Fibroblast of villous mesenchyme (primary cell): ENCODE measurements around the gene PIM1. TPM values are rescaled to one million over a fixed set of nuclear protein-coding genes. Genes with fewer than 3 reads are reported as not detected.
"Not testable (repeated sequence)": the region's sequence is repeated elsewhere in the genome, so short reads cannot be mapped to it uniquely, and the experiment has no call there.

ENCODE experiments used
- DNase-seq: peaks from one replicate; pipeline ENCODE4 v3.0.0-alpha.2; 2010; ENCODE audit warnings: low read depth
- H3K4me3 ChIP-seq: 2 replicates; pipeline ENCODE4 v1.5.1; 2011; ENCODE audit warnings: low read depth, mild to moderate bottlenecking, low read length
- total RNA-seq: library from RNA; depleted of rRNA; stranded (reverse); fragments of >200 nt; gene quantifications from 2 replicates; pipeline ENCODE4 v1.2.3, GENCODE V29; 2012
- TF ChIP-seq, protein P1 (sequence below): IDR thresholded peaks from 2 replicates; pipeline ENCODE4 v1.5.1; 2012; ENCODE audit warnings: low read depth, mild to moderate bottlenecking, low read length; ENCODE audit not compliant: insufficient read depth

The PIM1 gene
- total RNA-seq, 1 donor, result 22.9 TPM

DNA sequence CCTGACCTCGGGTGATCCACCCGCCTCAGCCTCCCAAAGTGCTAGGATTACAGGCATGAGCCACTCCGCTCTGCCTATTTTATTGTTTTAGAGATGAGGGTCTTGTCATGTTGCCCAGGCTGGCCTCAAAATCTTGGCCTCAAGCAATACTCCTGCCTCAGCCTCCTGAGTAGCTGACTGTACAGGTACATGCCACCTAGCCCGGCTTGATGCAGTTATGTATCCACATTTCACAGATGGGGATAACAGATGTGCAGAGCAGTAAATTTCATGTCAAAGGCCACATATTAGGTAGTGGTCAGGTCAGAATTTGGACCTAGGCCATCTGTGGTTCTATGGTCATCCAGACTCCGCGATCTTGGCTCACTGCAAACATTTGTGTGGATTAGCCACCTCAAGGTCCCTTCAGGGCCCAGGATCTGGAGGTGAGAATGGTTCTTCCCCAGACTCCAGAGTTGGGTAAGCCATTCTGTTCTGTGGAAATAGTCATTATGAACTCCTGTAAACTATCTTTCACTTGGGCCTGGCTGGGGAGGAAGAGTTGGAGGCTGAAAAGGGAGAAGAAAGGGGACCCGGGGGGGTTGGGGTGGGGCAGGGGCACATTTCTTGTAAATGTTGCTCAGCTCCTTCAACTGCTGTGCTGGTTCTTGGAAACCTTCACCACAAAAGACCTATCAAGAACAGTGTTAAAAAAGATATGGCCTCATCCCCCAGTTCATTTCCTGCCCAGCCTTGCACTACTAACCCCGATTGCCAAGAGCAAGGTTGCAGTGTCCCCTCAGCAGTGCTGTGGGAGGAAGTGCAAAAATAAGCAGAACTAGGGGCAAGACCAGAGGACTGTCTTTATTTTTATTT, 13.0 kb downstream of the PIM1 start:
- H3K4me3 ChIP-seq, result no peak overlapping the region
- no peak for DNase-seq
- TF ChIP-seq, protein P1, sequence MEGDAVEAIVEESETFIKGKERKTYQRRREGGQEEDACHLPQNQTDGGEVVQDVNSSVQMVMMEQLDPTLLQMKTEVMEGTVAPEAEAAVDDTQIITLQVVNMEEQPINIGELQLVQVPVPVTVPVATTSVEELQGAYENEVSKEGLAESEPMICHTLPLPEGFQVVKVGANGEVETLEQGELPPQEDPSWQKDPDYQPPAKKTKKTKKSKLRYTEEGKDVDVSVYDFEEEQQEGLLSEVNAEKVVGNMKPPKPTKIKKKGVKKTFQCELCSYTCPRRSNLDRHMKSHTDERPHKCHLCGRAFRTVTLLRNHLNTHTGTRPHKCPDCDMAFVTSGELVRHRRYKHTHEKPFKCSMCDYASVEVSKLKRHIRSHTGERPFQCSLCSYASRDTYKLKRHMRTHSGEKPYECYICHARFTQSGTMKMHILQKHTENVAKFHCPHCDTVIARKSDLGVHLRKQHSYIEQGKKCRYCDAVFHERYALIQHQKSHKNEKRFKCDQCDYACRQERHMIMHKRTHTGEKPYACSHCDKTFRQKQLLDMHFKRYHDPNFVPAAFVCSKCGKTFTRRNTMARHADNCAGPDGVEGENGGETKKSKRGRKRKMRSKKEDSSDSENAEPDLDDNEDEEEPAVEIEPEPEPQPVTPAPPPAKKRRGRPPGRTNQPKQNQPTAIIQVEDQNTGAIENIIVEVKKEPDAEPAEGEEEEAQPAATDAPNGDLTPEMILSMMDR, result no peak

GRCh38 chr6:37185949-37186720, 16.2 kb downstream of the PIM1 start:
- not testable (repeated sequence) for DNase-seq, H3K4me3 ChIP-seq

DNA sequence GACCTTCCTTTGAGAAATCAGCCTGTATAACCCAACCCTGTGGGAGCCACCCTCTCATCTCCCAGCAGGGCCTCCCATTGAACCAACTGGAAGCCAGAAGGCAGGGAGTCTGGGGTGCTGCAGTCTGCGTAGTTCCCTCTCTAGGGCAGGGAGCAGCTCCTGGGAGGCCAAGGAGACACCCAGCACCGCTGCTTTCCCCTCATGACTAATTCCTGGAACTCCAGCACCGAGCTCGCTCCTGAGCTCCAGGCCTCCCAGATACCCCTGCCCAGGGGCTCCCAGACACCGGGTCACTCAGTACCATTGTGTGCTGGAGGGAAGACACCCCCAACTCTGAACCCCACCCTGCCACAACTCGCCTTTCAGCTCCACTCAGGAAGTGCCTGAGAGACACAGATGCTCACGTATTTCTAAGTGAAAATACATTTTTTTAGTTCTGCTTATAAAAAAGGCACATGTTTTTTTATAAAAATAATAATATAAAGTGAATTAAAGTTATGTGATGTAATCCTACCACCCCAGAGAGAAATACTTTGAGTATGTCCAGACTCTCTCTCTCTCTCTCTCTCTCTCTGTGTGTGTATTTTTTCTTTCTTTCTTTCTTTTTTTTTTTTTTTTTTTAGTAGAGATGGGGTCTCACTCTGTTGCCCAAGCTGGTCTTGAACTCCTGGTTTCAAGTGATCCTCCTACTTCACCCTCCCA, 17.5 kb downstream of the PIM1 start:
- TF ChIP-seq, protein P1, result no peak
- no peak for DNase-seq
- H3K4me3 ChIP-seq, result no peak overlapping the region

DNA sequence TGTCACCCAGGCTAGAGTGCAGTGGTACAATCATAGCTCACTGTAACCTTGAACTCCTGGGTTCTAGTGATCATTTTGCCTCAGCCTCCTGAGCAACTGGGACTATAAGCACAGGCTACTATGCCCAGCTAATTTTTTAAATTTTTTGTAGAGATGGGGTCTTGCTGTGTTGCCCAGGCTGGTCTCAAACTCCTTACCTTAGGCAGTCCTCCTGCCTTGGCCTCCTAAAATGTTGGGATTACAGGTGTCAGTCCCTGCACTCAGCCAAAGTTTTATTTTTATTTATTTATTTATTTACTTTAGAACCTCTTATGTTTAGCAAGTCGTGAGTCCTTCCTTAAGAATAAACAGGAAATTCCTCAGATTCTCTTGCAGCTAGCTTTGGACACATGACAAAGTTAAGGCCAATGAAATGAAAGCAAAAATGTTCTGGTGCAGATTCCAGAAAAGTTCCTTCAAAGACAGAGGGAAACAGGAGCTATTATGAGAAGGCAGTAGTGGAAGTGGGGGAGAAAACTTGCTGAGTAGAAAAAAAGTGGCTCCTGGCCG, 19.1 kb downstream of the PIM1 start:
- H3K4me3 ChIP-seq, result no peak overlapping the region
- TF ChIP-seq, protein P1, result no peak
- DNase-seq, result peak; percentile 48

- DNase-seq, result peak; percentile 55
- TF ChIP-seq, protein P1, result no peak
- H3K4me3 ChIP-seq, result no peak overlapping the region
Observed at GRCh38 chr6:37190159-37190535, 20.2 kb downstream of the PIM1 start.

- no peak overlapping the region for H3K4me3 ChIP-seq
- TF ChIP-seq, protein P1, result no peak
- peak; percentile 45 for DNase-seq
Observed at GRCh38 chr6:37192666-37193065, 22.7 kb downstream of the PIM1 start.

DNA sequence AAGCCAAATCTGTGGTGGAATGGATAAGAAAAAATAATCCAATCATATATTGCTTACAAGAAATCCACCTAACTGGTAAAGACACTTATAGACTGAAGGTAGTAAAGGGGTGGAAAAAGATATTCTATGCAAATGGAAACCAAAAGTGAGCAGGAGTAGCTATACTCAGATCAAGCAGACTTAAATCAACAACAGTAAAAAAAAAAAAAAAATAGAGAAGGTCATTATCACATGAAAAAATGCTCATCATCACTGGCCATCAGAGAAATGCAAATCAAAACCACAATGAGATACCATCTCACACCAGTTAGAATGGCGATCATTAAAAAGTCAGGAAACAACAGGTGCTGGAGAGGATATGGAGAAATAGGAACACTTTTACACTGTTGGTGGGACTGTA, 24.9 kb downstream of the PIM1 start:
- not testable (repeated sequence) for DNase-seq, H3K4me3 ChIP-seq

- not testable (repeated sequence) for DNase-seq, H3K4me3 ChIP-seq
Observed at GRCh38 chr6:37196451-37196850, 26.5 kb downstream of the PIM1 start.
